Panc1 (cell line): ENCODE results near the gene TTC39B. TPM values are rescaled to one million over a fixed set of nuclear protein-coding genes. Genes with fewer than 3 reads are reported as not detected.

Experiments used
- ATAC-seq: fragments of 200-7000 bp; cut with Tn5 transposase; 2 replicates; pipeline ENCODE4 v1.9.1; 2020; ENCODE audit warnings: mild to moderate bottlenecking, moderate library complexity
- BruUV-seq: library from RNA; stranded (reverse); fragments of 400-500 nt; replicated peaks from 2 replicates; lab custom pipeline; 2021; lab: Mats Ljungman, UMichigan
- CTCF ChIA-PET: fragments of 300-600 bp; sonication (Branson Sonifier 250); formaldehyde crosslinking; loops from one replicate; lab custom pipeline; 2022; ENCODE audit warnings: antibody characterized with exemption; lab: Charles Lee
- POLR2A ChIA-PET: fragments of 300-600 bp; sonication (Branson Sonifier 250); formaldehyde crosslinking; loops from one replicate; lab custom pipeline; 2022; ENCODE audit warnings: antibody characterized with exemption; lab: Charles Lee
- DNase-seq: peaks from one replicate; pipeline ENCODE4 v3.0.0-alpha.2; 2010; ENCODE audit warnings: low read depth, low spot score
- H3K27ac ChIP-seq: 2 replicates; pipeline ENCODE4 v1.5.1; 2011; ENCODE audit warnings: mild to moderate bottlenecking, low read length, inconsistent platforms
- H3K27me3 ChIP-seq: fragments of 200-500 bp; sonication (Bioruptor generic); 2 replicates; pipeline ENCODE4 v1.6.0; 2014; ENCODE audit warnings: low read length, inconsistent platforms; ENCODE audit not compliant: control insufficient read depth, insufficient read depth
- H3K36me3 ChIP-seq: fragments of 200-500 bp; sonication (Bioruptor generic); 2 replicates; pipeline ENCODE4 v1.5.1; 2014; ENCODE audit warnings: inconsistent platforms, mild to moderate bottlenecking, low read length, moderate library complexity; ENCODE audit not compliant: control insufficient read depth, insufficient read depth
- H3K4me1 ChIP-seq: 2 replicates; pipeline ENCODE4 v1.5.1; 2011; ENCODE audit warnings: inconsistent platforms, mild to moderate bottlenecking, low read length, moderate library complexity; ENCODE audit not compliant: control insufficient read depth, insufficient read depth
- H3K4me3 ChIP-seq, 2 experiments: 2 replicates each; pipeline ENCODE4 v1.5.1; 2011 to 2012; ENCODE audit warnings: low read depth in 2 of 2, low read length in 2 of 2, mild to moderate bottlenecking in 2 of 2, inconsistent platforms in 1 of 2, moderate library complexity in 1 of 2
- H3K9me3 ChIP-seq: fragments of 200-500 bp; sonication (Bioruptor generic); 2 replicates; pipeline ENCODE4 v1.5.1; 2014; ENCODE audit warnings: low read depth, mild to moderate bottlenecking, inconsistent platforms, low read length, moderate library complexity; ENCODE audit not compliant: control insufficient read depth, insufficient read depth
- CTCF ChIP-seq: fragments of 450-650 bp; IDR thresholded peaks from 2 replicates; pipeline ENCODE4 v1.5.1; 2017; ENCODE audit warnings: mild to moderate bottlenecking
- POLR2AphosphoS5 ChIP-seq: IDR thresholded peaks from 2 replicates; pipeline ENCODE4 v1.6.1; 2012; ENCODE audit warnings: mild to moderate bottlenecking, low read depth, low read length, moderate library complexity
- REST ChIP-seq, 2 experiments: IDR thresholded peaks; 2 replicates each; pipeline ENCODE4 v1.6.1; 2011 to 2012; ENCODE audit warnings: low read depth in 2 of 2, control low read depth in 1 of 2, low read length in 1 of 2, mild to moderate bottlenecking in 1 of 2, moderate library complexity in 1 of 2; ENCODE audit not compliant: insufficient read depth in 1 of 2
- SIN3A ChIP-seq: IDR thresholded peaks from 2 replicates; pipeline ENCODE4 v1.6.1; 2012; ENCODE audit warnings: low read depth, mild to moderate bottlenecking, low read length, moderate library complexity, borderline replicate concordance; ENCODE audit not compliant: insufficient read depth
- TCF7L2 ChIP-seq: IDR thresholded peaks from 2 replicates; pipeline ENCODE4 v1.6.1; 2011; ENCODE audit warnings: mild to moderate bottlenecking, low read depth, low read length, inconsistent platforms
- in situ Hi-C: cut with HindIII; loops from 2 replicates; pipeline ENCODE4 v1.10.0; 2016; ENCODE audit warnings: low sequenced_read_pairs, low pct_unique_long_range_greater_than_20kb
- intact Hi-C: fragments of 100-400 bp; cut with micrococcal nuclease; formaldehyde crosslinking; loops from one replicate; pipeline ENCODE4 v1.10.0; 2022; ENCODE audit not compliant: unreplicated experiment
- total RNA-seq: library from RNA; stranded (reverse); gene quantifications from one replicate; pipeline ENCODE4 v1.2.1, GENCODE V29; 2021; ENCODE audit not compliant: unreplicated experiment

TTC39B gene
- total RNA-seq, 1 experiment from 2014 or later = 1.6 TPM

- H3K27ac ChIP-seq = no peak overlapping the region
- no peak for DNase-seq
- ATAC-seq = no peak
- no peaks in the 10 kb centered on the region for H3K9me3 ChIP-seq
- POLR2A ChIA-PET = no interaction called here
- H3K4me1 ChIP-seq = no peaks in the 10 kb centered on the region
- intact Hi-C loops (no loop called here), in situ Hi-C loops (no loop called here)
- CTCF ChIA-PET = no interaction called here
- no peak for TF ChIP-seq REST (IDR thresholded peaks at IDR 0.05; ENCODE audit: insufficient read depth in 1 of 2, low read depth in 2 of 2, low read length in 1 of 2)
- no peak for TF ChIP-seq POLR2AphosphoS5
- TF ChIP-seq SIN3A = no peak
- TF ChIP-seq TCF7L2 = no peak
- no peak for TF ChIP-seq CTCF
- H3K36me3 ChIP-seq = no peaks in the 10 kb centered on the region
- no peaks in the 10 kb centered on the region for H3K27me3 ChIP-seq
- no peak overlapping the region for H3K4me3 ChIP-seq
- no TSS peak for BruUV-seq
Observed at GRCh38 chr9:15354713-15355112, 47.7 kb upstream of the TTC39B start.

- Histone ChIP-seq H3K27me3 (no peaks in the 10 kb centered on the region), H3K9me3 (no peaks in the 10 kb centered on the region), H3K36me3 (no peaks in the 10 kb centered on the region), H3K4me3 (no peak overlapping the region), H3K4me1 (no peaks in the 10 kb centered on the region), H3K27ac (no peak overlapping the region)
- no peak for ATAC-seq
- in situ Hi-C loops (no loop called here), intact Hi-C loops (no loop called here)
- no TSS peak for BruUV-seq
- TF ChIP-seq CTCF (no peak), POLR2AphosphoS5 (no peak), REST (IDR thresholded peaks at IDR 0.05; ENCODE audit: insufficient read depth in 1 of 2, low read depth in 2 of 2, low read length in 1 of 2) (no peak), SIN3A (no peak), TCF7L2 (no peak)
- ChIA-PET CTCF (no interaction called here), POLR2A (no interaction called here)
- no peak for DNase-seq
Observed at GRCh38 chr9:15353892-15354291, 46.9 kb upstream of the TTC39B start.
